ENCODE measurements around the gene ITPR1. TPM values are rescaled to one million over a fixed set of nuclear protein-coding genes. Genes with fewer than 3 reads are reported as not detected.

ITPR1 gene
- total and polyA plus RNA-seq, 2 experiments from 2014 or later: 6.8 to 21.0 TPM

- Mint-ChIP-seq H3K36me3 (ENCODE audit: low read depth) (no peaks in the 10 kb centered on the region), H3K4me1 (peaks cover 7% of the 10 kb centered on the region; the same call in 2 of the 3 replicates), H3K27ac (no peak overlapping the region), H3K27me3 (ENCODE audit: insufficient read depth, low read depth, poor library complexity) (peaks cover 3% of the 10 kb centered on the region), H3K9me3 (no peaks in the 10 kb centered on the region), H3K4me3 (no peak overlapping the region)
- Histone ChIP-seq H3K27me3 (ENCODE audit: insufficient read depth) (no peaks in the 10 kb centered on the region), H3K4me1 (ENCODE audit: insufficient read depth) (no peaks in the 10 kb centered on the region), H3K4me3 (no peak overlapping the region), H3F3A (replicated peaks; ENCODE audit: low read depth) (no peaks in the 10 kb centered on the region), H3K36me3 (ENCODE audit: insufficient read depth) (no peaks in the 10 kb centered on the region), H4K20me1 (replicated peaks; ENCODE audit: insufficient read depth) (no peaks in the 10 kb centered on the region), H3K4me2 (no peak overlapping the region), H3K27ac (ENCODE audit: low read depth) (no peak overlapping the region), H3K79me2 (replicated peaks; ENCODE audit: insufficient read depth) (no peaks in the 10 kb centered on the region), H2AFZ (no peak overlapping the region), H3K9me2 (ENCODE audit: insufficient read depth) (no peaks in the 10 kb centered on the region)
- ATAC-seq: no peak
- DNase-seq (ENCODE audit: low spot score): no peak
- TF ChIP-seq ETS1 (IDR thresholded peaks at IDR 0.05) (no peak), ZNF462 (CRISPR knock-in tag; IDR thresholded peaks at IDR 0.05) (no peak), REST (IDR thresholded peaks at IDR 0.05; ENCODE audit: unreplicated experiment) (no peak), CREB1 (CRISPR knock-in tag; IDR thresholded peaks at IDR 0.05; ENCODE audit: low read depth) (no peak), POLR2AphosphoS5 (IDR thresholded peaks at IDR 0.05; ENCODE audit: low read depth) (no peak)
Measured at GRCh38 chr3:4615750-4616149, 122.6 kb downstream of the ITPR1 start.

Measured in GM23338 (cell line).